ENCODE results near the gene GFPT2.

Gene GFPT2

DNA sequence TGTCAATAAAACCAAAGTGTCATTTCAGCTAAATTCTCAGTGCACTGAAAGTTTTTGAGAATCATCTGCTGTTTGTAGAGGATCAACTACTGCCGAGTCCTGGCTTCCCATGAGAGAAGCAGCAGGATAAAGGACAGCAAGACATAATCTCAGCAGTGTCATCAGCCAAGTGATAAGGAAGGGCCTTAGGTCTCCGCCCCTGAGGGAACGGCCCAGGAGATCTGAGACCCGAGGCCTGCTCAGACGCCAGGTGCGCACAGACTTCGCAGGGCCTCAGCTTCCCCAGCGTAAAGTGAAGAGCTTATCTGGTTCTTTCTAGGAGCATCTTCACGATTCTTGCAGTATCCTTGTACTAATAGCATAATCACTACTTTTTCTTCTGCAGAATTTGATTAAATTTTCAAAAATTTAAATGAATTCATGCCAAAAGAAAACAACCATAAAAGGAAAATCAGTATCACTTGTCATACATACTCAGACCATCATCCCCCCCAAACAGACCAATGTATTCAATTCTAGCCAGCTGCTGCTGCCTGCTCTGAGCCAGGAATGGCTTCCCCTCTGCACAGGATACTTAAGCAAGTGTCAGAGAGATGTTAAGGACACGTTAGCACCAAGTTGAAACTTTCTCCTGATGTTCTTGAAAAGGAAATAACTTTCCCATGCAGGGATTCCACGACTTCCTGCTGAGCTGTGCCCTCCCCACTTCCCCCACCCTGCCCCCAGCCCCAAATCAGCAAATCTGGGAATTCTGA, 2.2 kb downstream of the GFPT2 start:
- no peak for DNase-seq

DNA sequence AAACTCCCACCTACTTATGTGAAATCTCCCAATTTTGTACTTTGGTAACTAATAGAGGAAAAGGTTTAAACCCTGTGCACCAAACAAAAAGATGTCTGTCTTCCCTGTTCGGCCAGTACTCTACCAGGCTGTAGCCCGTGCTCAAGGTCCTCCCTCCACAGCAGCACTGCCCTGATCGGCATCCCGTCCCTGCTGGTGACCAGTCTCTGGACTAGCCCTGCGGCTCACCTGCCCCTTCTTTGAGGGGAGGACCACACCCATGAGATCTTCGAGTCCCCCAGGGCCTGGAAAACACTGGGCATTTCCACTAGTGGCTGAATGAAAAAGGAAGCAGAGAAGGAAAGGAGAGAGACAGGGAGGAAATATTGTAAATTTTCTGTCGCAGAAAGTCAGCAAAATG, 2.8 kb downstream of the GFPT2 start:
- no peak for DNase-seq

DNA sequence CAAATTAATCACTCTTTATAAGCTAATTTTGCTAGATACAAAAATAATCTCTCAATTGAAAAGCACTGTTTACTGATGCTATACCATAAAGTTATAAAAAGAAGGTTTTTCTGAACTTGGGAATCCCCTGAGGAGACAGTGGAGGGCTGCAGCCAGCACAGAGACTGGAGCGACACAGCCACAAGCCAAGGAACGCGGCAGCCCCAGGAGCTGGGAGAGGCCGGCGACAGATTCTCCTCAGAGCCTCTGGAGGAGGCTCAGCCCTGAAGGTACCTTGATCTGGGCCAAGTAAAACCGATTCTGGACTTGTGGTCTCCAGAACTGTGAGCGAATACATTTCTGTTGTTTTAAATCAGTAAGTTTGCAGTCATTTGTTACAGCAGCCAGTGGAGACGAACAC, 3.7 kb downstream of the GFPT2 start:
- no peak for DNase-seq

DNA sequence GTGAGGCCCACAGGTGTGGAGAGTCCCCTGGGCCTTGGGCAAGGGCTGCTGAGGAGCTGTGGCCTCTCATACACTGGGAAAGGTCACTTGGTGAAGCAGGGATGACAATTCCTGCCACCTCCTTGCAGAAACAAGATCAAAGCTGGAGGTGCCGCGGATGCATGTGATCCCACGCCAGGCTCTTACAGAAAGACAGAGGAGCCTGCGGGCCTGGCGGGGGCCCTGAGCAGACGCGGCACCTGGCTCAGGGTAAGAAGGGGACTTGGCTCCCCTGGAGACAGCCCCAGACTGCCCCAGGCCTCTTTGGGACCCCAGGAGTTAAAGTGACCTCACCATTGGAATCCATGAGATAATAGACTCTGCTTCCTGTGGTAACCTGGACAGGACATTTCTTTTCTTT, 4.8 kb downstream of the GFPT2 start:
- no peak for DNase-seq

DNA sequence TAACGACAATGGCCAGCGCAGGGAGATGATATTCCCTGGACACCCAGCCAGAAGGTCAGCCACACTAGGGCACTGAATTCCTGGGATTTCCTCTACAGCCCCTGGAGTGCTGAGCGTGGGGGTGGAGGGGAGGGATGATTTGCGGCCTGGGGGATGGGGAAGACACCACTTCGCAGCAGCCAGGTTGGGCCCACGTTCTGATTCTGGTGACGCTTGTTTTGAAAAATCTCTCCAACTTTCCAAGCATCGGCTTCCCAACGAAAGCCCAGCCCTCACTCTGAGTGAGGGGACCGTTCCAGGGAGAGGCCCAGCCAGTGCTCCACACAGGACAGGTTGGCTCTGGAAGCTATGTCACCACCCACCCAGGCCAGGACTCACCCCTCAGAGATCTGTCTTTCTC, 5.4 kb downstream of the GFPT2 start:
- no peak for DNase-seq

DNA sequence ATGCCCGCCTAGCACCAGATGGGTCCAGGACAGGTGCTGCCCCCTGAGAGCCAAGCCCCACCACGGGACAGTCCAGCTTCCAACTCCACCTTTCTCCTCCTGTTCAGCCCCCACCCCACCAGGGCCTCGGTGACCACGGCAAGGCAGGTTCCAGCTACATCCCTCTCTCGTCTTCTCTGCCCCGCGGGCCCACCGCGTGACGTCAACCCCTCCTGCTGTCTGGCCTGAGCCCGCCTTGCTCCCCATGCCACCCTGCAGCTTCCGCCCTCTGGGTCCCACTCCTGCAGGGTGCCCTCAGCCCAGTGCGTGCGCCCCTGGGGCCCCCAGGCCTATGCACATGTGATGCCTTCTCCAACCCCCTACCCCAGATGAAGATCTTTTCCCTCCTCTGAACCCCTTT, 6.8 kb downstream of the GFPT2 start:
- no peak for DNase-seq

DNA sequence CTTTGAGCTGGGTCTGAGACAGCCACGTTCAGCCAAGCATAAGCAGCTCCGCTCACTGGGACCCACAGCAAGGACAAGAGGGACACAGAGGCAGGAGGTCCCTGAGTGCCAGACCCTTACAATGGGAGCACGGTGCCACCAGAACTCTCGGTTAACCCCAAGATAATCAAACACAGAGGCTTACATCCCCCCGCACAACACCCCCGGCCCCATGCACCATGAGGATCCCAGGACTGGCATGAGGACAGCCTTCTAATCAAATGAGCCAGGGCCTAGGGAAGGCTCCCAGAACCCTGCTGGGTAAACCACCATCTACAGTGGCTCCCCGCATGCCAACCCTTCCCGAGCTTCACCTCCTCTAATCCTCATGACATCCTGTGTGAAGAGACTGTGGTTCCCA, 7.4 kb downstream of the GFPT2 start:
- DNase-seq: no peak

DNA sequence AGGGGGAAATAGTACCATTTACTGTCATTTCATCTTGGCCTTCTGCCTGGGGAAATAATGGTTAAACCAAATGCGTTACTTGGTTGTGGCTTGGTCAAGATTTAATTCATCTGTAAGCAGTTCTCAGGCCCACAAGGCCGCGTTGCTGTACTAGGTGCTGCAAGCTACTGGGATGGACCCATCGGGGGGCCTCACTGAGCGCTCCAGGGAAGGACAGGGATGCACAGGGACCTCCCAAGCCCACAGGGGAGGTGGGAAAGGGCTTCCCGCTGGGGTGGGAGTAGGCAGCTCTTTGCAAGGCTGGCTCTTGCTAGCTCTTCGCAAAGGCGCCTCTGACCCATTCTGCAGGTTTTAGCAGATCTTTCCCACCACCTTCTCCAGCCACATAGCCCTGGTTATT, 8.0 kb downstream of the GFPT2 start:
- DNase-seq: no peak

DNA sequence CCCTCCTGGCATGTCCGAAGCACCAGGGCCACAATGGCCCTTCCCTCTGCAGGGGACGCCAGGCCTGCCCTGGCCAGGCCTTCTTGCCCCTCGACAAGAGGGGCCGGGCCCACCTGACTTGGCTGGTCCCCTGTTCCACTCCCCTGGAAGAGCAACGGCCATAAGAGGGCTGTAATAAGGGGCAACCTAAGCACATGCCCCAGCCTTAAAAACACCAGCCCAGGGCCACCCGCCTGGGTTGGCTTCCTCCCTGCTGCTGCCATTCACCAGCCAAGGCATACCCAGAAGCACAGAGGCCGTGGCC, 8.5 kb downstream of the GFPT2 start:
- DNase-seq: no peak

DNA sequence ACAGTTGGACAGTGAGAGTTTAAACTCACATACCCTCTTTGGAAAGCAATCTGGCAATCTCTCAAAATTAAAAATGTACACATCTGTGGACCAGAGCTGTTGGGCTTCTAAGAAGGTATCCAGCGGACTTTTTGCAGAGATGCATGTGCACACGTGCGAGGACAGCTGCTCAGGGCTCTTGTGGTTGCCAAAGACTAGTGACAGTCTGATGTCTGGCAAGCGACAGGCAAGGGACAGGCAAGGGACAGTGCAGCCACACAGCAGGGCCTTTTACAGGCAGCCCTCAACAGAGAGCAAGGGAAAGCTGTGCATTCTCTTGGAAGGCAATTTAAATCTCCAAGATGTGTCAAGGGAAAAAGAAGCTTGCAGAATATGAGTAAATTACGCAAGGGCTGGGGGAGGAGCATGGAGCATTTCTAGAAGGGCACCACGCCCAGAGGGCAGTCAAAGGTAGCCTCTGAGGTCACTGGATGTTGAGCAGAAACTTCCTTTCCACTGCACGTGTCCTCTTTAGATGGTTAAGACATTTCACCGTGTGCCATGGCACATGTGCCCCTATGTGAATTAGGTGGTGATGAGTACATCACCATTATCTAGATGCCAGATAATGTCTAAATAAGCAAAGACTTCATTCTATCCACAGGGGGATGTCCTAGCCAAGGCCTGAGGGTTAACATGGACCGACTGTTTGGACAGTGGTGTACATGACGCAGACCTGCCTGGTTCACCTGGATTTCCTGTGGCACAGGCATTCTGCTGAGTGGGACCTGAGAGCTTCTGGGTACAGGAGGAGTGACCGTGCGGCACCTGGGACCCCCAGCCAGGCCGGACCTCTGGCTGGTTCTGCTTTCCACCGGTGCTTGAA, 9.1 kb downstream of the GFPT2 start:
- no peak for DNase-seq

DNA sequence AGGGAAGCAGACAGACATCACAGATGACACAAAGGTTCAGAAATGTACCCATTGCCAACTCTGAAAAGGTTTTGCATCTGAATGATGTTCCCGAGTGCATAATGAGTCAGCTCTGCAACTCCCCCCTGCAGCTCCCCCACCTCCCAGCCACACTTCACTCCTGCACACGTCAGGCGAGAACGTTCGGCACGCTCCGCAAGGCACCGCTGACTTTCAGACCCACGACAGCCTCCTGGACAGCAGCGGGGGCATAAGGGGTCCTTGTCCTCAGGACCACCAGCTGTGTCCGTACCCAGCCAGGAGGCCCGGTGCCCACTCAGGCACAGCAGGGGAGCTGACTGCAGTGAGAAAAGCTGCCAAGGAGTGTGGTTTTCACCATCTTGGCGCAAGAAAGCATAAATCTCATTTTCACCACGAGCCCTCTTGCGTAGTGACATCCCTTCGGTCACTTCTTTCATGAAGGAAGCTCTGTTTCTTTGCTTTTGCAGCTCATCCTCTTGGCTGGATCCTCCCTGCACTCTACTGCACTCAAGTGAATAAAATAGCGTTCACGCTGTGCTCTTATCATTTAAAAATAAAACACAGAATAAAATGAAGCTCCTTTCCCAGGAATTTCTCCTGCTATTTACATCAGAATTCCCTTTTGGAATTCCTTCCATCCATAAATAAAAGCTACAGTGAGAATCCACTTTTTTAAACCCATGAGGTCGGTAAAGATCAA, 9.9 kb downstream of the GFPT2 start:
- no peak for DNase-seq

DNA sequence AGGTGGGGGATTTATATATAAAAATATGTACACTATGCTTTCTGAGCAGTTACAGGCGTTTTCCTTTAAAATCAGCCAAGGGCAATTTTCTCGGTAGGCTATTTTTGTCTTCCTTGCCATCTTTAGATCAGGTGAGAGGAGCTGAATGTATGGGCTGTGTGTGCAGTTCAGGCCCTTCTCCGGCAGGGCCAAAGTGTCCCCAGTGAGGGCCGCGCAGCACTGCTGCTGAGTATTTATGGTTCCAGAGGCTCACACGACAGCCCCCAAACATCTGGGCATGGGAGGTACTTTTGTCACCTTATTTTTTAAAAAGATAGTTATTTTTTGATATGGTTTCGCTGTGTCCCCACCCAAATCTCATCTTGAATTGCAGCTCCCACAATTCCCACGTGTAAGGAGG, 11.5 kb downstream of the GFPT2 start:
- DNase-seq: no peak

DNA sequence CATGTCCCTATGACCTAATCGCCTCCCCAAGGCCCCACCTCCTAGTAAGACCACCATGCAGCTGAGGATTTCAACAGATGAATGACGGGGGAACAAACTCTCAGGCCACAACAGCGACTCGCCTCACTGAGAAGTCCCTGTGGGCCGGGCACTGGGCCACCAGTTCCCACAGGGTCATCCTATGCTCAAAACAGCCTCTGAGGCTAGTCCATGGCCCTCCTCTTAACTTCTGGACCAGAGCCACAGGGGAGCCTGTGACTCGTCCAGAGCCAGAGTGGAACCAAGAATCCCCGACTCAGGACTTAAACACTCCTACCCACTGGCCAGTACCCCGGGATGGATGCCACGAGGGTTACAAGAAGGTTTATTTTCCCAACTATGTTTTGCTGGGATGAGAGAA, 12.3 kb downstream of the GFPT2 start:
- no peak for DNase-seq

DNA sequence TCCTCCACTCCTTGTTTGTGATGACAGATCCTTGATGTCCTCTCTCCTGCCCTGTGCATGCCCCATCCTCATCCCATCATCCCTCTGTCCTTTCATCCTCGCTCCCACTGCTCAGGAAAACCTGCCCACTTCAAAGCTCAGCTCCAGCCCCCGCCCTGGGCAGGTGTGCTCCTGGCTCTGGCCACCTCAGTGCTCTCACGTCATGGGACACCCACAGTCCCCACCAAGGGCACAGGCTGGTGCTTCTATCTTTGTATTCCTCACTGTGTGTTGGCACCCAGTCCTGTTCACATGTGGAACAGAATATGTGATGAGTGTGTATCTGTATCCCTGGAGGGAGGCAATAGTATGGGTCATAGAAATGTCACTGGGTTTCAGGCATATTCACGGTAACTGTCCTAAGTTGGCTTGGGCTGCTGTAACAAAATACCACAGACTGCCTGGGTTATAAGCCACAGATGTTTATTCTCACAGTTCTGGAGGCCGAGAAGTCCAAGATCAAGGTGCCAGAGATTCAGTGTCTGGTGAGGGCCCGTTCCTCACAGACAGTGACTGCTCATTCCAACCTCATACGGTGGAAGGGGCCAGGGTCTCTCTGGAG, 13.5 kb downstream of the GFPT2 start:
- no peak for DNase-seq

DNA sequence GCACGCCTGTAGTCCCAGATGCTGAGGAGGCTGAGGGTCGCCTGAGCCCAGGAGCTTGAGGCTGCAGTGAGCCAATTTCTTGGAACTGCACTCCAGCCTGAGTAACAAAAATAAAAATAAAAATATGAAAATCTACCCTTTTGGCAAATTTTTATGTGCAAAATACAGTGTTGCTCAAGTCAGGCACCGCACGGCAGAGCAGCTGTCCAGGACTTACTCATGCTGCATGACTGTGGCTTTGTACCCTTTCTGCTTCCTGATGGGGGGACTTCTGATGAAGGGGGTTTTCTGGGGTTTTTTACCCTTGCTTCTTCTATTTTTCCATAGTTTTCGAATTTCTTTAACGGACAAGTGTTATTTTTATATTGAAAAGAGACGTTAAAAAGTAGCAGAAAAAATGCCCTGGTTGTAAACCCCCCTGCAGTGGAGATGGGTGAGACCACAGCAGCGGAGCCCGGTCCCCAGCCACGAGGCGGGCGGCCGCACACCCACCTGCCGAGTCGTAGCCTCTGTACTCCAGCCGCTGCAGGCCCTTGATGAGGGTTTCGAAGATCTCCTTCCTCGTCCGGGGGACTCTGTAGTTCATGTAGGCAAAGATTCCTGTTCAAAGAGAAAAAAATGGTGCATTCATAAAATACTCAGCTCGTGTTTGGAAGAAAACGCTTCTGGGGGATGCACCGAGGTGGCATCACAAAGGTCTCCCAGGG, 15.0 kb downstream of the GFPT2 start:
- DNase-seq: no peak

DNA sequence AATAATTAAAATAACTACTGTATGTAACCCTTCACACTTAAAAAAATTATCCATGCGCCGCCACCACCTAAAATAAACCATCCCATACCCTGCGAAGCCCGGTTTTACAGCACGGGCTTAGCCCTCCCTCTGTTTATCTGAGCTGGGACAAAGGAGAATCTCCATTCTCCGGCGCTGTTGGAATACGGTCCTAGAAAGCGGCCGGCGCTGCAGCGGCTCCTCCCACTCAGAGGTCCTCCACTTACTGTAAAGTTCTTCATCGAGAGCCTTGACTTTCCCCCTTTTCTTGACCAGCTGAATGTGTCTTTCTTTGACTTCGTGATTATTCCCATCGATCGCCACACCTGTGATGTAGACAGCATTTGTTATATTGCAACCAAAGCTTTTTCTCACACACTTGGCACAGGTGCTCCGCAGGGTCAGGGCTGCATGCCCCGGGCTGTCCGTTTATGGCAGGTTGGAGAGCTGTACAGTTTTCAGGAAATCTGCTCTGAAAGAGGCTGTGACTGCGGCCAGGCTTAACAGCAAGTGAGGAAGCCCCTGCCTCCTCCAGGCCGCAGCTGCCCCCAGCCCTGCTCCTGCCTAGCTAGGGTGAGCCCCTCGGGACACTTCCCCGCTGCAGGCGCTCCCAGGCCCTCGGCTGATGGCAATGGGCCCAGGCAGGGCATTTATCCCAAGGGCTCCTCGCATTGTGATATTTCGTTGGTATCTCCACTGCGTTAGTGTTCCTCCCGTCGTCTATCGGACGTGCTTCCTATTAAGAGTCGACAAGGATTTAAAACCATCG, 16.7 kb downstream of the GFPT2 start:
- no peak for DNase-seq

DNA sequence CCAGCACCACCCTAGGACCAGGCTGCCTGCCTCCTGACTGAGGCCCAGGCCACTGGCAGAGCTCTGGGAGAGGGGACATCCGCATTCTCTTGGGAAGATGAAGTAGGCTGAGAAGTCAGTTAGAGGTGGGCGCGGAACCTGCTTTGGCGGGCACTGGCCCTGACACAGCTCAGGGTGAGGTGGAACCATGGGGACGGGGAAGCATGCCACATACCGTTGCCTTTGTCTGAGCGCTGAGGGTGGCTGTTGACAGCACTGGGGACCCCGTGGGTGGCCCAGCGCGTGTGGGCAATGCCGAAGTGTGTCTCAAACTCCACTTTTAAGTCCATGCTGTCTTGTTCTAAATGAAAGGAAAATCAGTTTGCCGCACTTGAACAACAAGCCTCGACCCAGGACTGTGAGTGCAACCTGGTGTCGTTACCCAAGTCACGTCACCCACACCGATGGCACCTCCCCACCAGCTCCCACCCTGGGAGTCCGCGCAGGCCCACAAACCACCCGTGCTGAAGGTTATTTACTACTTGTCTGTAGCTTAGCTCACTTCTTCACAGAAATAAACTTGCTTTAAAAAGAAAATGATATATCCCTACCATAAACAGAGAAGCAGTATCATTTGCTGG, 17.4 kb downstream of the GFPT2 start:
- DNase-seq: no peak

DNA sequence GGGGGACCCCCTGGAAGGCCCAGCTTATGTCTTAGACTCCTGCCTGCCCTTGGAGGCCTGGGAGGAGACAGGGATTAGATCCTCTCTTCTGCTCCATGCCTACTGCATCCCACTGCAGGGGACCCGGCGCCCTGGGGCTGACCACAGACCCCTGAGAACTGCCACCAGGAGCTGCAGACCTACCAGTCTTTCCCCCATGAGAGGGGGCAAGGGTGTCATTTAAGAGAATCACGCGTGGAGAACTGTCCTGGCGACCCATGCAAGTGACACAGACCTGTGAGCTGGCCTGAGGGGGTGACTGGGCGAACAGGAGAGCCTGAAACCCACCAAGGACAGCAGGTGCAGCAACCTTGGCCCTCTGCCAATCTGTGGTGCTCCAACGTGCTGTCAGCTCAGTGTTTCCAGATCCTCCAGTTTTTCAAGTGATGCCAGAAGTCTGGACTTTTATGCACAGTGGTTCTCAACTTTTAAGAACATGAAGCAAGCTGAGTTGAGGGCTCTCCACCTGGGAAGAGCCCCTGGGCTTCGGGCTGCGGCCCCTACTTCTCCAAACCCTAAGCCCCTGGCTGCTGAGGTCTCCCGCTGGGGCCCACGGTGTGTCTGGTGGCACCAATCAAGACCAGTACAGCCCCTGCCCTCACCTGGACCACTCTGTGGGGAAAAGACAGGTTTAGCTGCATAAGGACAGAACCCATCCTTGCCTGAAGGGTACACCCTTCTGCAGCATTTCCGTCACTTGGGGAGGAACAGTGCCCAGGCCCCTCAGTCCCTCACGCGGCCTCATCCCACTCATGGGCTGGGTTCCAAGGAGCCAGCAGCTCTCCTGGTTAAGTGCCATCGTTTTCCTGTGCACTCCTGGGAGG, 18.2 kb downstream of the GFPT2 start:
- DNase-seq: no peak

DNA sequence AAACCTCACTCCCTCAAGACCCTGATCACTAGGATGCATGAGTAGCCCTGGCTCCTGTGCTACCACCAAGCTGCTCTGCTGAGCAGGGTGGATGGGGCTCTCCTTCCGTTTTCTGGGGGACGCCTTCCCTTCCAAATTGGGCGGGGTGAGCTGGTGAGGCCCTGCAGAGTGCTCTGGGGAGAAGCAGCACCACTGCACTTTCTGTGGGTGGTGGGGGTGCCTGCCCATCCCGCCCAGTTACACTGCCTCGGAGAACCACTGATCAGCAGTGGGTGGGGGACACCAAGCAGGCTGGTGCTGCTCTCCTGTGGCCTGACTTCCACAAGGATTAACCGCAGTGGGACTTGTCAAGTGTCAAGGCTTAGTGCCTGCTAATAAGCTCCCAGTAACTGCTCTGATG, 19.0 kb downstream of the GFPT2 start:
- no peak for DNase-seq

DNA sequence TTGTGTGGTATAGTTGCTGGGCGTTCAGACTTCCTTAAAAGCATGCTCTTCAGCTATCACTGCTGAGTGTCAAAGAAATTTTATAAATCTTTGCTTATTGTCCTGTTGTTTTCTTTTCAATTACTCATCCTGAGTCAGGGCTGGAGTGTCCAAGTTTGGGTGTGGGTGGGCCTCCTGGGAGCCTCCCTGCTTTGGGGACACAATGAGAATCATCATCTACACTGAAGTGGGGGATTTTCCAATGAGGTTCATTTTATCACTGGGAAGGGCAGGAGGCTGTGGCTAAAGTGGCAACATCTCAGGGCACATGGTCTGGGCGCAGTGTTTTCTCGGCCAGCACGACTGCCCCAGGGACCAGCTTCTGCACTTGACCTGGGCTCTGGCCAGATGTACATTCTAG, 19.5 kb downstream of the GFPT2 start:
- no peak for DNase-seq

DNA sequence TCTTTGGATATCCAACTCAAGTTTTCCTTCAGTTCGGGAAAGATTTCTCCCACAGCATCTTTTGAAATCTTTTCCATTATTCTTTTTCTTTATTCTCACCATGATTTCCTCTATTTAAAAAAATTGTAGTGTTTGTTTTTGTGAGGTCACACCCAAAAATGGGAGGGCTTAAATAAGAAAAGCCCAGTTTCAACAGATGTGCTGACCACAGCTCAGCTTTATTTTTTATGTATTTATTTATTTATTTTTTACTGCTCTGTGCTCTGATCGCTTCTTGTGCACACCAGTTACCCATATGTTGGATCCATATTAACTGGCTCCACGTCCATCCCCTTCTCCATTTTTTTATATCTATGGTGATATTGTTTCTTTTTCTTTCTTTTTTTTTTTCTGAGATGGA, 20.3 kb downstream of the GFPT2 start:
- no peak for DNase-seq
